Ishikawa (cell line): Measurements from ENCODE around the gene MCF2L.

Experiments
- CEBPB ChIP-seq: IDR thresholded peaks from 2 replicates; pipeline ENCODE4 v1.6.1; 2012
- CREB1 ChIP-seq: IDR thresholded peaks from 2 replicates; pipeline ENCODE4 v1.6.1; 2012; ENCODE audit warnings: low read depth
- EP300 ChIP-seq: IDR thresholded peaks from 2 replicates; pipeline ENCODE4 v1.6.1; 2012; ENCODE audit warnings: borderline replicate concordance
- MAX ChIP-seq: IDR thresholded peaks from 2 replicates; pipeline ENCODE4 v1.6.1; 2012
- RAD21 ChIP-seq: IDR thresholded peaks from 2 replicates; pipeline ENCODE4 v1.6.1; 2012; ENCODE audit warnings: low read depth
- REST ChIP-seq: IDR thresholded peaks from 2 replicates; pipeline ENCODE4 v1.6.1; 2012; ENCODE audit warnings: low read depth, mild to moderate bottlenecking
- TAF1 ChIP-seq: IDR thresholded peaks from 2 replicates; pipeline ENCODE4 v1.6.1; 2012; ENCODE audit warnings: low read depth, mild to moderate bottlenecking
- TCF12 ChIP-seq: IDR thresholded peaks from 2 replicates; pipeline ENCODE4 v1.6.1; 2012; ENCODE audit warnings: low read depth
- YY1 ChIP-seq: IDR thresholded peaks from 2 replicates; pipeline ENCODE4 v1.6.1; 2012; ENCODE audit warnings: low read depth
- ZBTB7A ChIP-seq: IDR thresholded peaks from 2 replicates; pipeline ENCODE4 v1.6.1; 2012; ENCODE audit warnings: low read depth

DNA sequence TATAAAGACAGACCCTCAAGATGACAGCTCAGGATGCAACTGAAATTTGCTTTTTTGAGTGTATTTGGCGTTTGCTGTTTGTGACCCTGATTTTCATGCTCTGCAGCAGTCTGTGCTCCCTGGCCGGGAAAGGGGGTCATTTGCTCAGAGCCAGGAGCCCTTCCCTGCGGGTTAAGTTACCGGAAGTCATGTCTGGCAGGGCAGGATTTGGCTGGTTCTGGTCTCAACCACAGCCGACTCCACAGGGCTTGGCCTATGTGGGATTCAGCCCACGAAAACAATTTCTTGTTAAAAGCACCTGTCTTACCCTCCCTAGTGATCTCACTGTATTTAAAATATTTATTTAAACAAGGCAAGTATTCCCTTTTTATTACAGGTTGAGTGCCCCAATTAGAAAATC, 22.6 kb downstream of the MCF2L start:
- TF ChIP-seq EP300, result no peak
- no peak for TF ChIP-seq CREB1
- no peak for TF ChIP-seq REST
- TF ChIP-seq YY1, result no peak
- no peak for TF ChIP-seq RAD21
- no peak for TF ChIP-seq MAX
- TF ChIP-seq ZBTB7A, result no peak
- TF ChIP-seq CEBPB, result no peak
- TF ChIP-seq TCF12, result no peak
- no peak for TF ChIP-seq TAF1
